GM12891 (cell line): Measurements from ENCODE around the gene SCRG1.

Experiments
- POLR2A ChIP-seq: IDR thresholded peaks from 2 replicates; pipeline ENCODE4 v1.6.1; 2011; ENCODE audit warnings: low read depth, low read length, control low read depth
- POLR2AphosphoS5 ChIP-seq: IDR thresholded peaks from 2 replicates; pipeline ENCODE4 v1.6.1; 2011; ENCODE audit warnings: low read depth, low read length, control low read depth
- POU2F2 ChIP-seq: IDR thresholded peaks from 2 replicates; pipeline ENCODE4 v1.6.1; 2011; ENCODE audit warnings: low read depth, mild to moderate bottlenecking, control low read depth, low read length, moderate library complexity
- SPI1 ChIP-seq: IDR thresholded peaks from 2 replicates; pipeline ENCODE4 v1.6.1; 2011; ENCODE audit warnings: low read depth, low read length, control low read depth
- TAF1 ChIP-seq: IDR thresholded peaks from 2 replicates; pipeline ENCODE4 v1.6.1; 2011; ENCODE audit warnings: low read depth, low read length, control low read depth

DNA sequence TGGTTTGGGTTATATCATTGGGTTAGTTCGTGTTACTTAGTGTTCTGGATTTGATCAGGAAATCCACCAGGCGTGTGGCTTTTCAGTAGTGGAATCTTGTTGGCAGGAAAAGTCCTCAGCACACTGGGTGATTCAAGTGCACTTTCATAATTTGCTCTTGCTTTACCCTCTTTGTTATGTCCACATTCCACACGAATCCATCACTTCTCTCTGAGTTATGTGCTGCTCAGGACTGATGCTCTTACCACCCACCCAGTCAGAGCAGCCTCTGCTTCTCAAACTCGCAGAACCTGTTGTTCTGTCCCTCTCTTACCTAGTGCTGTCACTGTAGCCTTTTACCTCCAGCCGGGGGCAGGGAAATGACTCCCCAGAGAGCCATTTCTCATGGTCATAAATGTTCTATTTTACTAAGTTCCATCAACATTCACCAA, 37.2 kb upstream of the SCRG1 start:
- no peak for TF ChIP-seq POLR2A
- TF ChIP-seq SPI1 = no peak
- no peak for TF ChIP-seq POLR2AphosphoS5
- no peak for TF ChIP-seq TAF1
- no peak for TF ChIP-seq POU2F2
